ENCODE results near the gene HOXB2. TPM values are rescaled to one million over a fixed set of nuclear protein-coding genes. Genes with fewer than 3 reads are reported as not detected.
A peak's percentile ranks its signal among the peaks of the same experiment; 100 is the strongest.

The HOXB2 gene
- total RNA-seq (10 to 100 TPM; 16.7 to 18.3 TPM), polyA plus RNA-seq (12.8 TPM)

DNA sequence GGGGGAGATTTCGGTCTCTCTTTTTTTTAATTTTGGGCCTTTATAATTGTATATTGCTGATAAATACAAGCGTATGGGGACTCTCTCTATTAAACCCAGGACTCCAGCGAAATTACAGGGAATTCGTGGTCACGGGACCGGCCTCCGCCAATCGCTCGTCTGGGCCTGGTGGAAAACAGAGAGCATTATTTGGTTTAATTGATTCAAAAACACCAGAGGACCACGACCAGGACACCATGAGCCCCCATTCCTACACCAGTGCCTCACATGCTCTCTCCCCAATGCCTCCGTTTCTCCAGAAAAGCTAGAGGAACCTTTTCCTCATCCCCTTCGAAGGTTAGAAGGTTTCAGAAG, at the start of gene HOXB2:
TSS of gene HOXB2 (minus strand) at position 88 of the 354 bp plus-strand sequence. CDS start 198 bp downstream, outside the sequence.
- no peaks in the 10 kb centered on the region for H3K9me3 Mint-ChIP-seq
- DNase-seq: peak in 1 of 5 donors; percentile 27
- Histone ChIP-seq H3K36me3 (ENCODE audit: insufficient read depth, low read length) (no peaks in the 10 kb centered on the region), H3K9me3 (ENCODE audit: low read length) (no peaks in the 10 kb centered on the region), H3K27ac (ENCODE audit: low read depth, low read length) (peak within 1 kb of the TSS; percentile 92), H3K27me3 (ENCODE audit: insufficient read depth, low read length, poor library complexity, severe bottlenecking) (peaks cover 4% of the 10 kb centered on the region), H3K4me1 (ENCODE audit: insufficient read depth, low read length) (peaks cover 32% of the 10 kb centered on the region), H3K4me3 (ENCODE audit: low read length) (peak within 1 kb of the TSS; percentile 81)
- POLR2A ChIA-PET: no interaction called here
- peaks cover 28 to 67% (median 28%) of the 10 kb centered on the region in 3 donors for H3K4me1 Mint-ChIP-seq
- H3K4me3 Mint-ChIP-seq: peak within 1 kb of the TSS; percentile 88 to 99 (median 95)
- H3K36me3 Mint-ChIP-seq: peaks cover 0 to 27% (median 1%) of the 10 kb centered on the region in 3 donors
- H3K27me3 Mint-ChIP-seq: peaks cover 7 to 19% of the 10 kb centered on the region in 2 donors
- H3K27ac Mint-ChIP-seq: peak within 1 kb of the TSS; percentile 85 to 97 (median 92)
- CTCF ChIA-PET: no interaction called here

GRCh38 chr17:48593840-48594537, 49.1 kb upstream of the HOXB2 start:
- ChIA-PET POLR2A (interaction anchor here (0.8 to 1.3 kb wide), 6 partner anchors 11 to 330 kb away, joined by 3 to 4 read pairs (median 3); no protein-coding TSS in a partner anchor), CTCF (interaction anchor here (0.9 to 3.9 kb wide), 25 partner anchors 11 to 568 kb away, joined by 3 to 43 read pairs (median 6); partner anchors contain the start of gene HOXB9)
- H3K4me3 ChIP-seq (ENCODE audit: low read length): peak overlapping the region; percentile 61
- H3K27ac Mint-ChIP-seq: peak overlapping the region in 1 of 8 donors; percentile 12
- H3K36me3 Mint-ChIP-seq: no peaks in the 10 kb centered on the region
- H3K36me3 ChIP-seq (ENCODE audit: insufficient read depth, low read length): no peaks in the 10 kb centered on the region
- peaks cover 45 to 48% (median 48%) of the 10 kb centered on the region in 3 donors for H3K4me1 Mint-ChIP-seq
- H3K4me3 Mint-ChIP-seq: peak overlapping the region; percentile 77 to 91 (median 86)
- H3K27me3 Mint-ChIP-seq: peaks cover 62 to 83% of the 10 kb centered on the region in 2 donors
- no peaks in the 10 kb centered on the region for H3K9me3 Mint-ChIP-seq
- no peaks in the 10 kb centered on the region for H3K9me3 ChIP-seq (ENCODE audit: low read length)
- peaks cover 56% of the 10 kb centered on the region for H3K27me3 ChIP-seq (ENCODE audit: insufficient read depth, low read length, poor library complexity, severe bottlenecking)
- H3K4me1 ChIP-seq (ENCODE audit: insufficient read depth, low read length): peaks cover 41% of the 10 kb centered on the region
- no peak overlapping the region for H3K27ac ChIP-seq (ENCODE audit: low read depth, low read length)
- peak; percentile 70 to 84 (median 75) for DNase-seq

DNA sequence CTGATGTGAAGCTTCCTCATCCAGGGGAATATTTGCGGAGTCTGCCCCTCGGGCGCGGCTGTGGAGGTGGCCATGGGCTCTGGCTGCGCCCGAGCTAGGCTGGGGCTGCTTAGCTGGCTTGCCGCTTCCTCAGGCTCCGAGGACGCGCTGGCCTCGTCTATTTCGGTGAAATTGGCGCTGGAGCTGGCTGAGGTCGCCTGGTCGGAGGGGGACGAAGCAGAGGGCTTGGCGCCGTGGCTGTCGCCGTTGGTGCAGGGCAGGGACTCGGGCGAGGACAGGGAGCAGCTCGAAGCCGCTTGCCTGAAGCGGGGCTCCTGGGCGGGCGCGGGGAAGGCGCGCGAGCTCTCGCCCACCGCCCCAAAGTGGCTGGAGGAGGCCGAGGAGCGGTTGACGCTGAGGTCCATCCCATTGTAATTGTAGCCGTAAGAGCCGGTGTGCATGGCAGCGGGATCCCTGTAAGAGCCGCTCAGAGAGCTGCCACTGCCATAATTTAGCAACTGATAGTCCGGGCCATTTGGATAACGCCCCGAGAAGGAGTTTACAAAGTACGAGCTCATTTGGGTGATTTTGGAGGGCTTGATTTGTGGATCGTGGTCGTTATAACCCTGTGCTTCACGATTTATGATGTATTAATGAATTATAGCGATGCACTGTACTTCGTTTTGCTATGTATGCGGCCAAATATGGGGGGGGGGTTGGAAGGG, 48.4 kb upstream of the HOXB2 start, which contains the start of gene HOXB5:
TSS of gene HOXB5 (minus strand) at position 654 of the 704 bp plus-strand sequence. CDS start at position 557, 97 bp downstream.
- peak within 1 kb of the TSS in 2 of 8 donors; percentile 12 to 53 for H3K27ac Mint-ChIP-seq
- peaks cover 38 to 41% (median 41%) of the 10 kb centered on the region in 3 donors for H3K4me1 Mint-ChIP-seq
- Histone ChIP-seq H3K9me3 (ENCODE audit: low read length) (no peaks in the 10 kb centered on the region), H3K27me3 (ENCODE audit: insufficient read depth, low read length, poor library complexity, severe bottlenecking) (peaks cover 49% of the 10 kb centered on the region), H3K36me3 (ENCODE audit: insufficient read depth, low read length) (no peaks in the 10 kb centered on the region), H3K27ac (ENCODE audit: low read depth, low read length) (no peak within 1 kb of the TSS), H3K4me1 (ENCODE audit: insufficient read depth, low read length) (peaks cover 35% of the 10 kb centered on the region), H3K4me3 (ENCODE audit: low read length) (peak within 1 kb of the TSS; percentile 61)
- H3K36me3 Mint-ChIP-seq: no peaks in the 10 kb centered on the region
- peak in 1 of 5 donors; percentile 20 for DNase-seq
- ChIA-PET CTCF (interaction anchor here (0.6 to 3.9 kb wide), 40 partner anchors 10 to 568 kb away, joined by 3 to 43 read pairs (median 4); partner anchors contain the start of genes HOXB7 and HOXB9), POLR2A (interaction anchor here (0.6 to 1.3 kb wide), 8 partner anchors 10 to 330 kb away, joined by 3 to 4 read pairs (median 3); no protein-coding TSS in a partner anchor)
- peak within 1 kb of the TSS; percentile 77 to 91 (median 86) for H3K4me3 Mint-ChIP-seq
- H3K9me3 Mint-ChIP-seq: no peaks in the 10 kb centered on the region
- H3K27me3 Mint-ChIP-seq: peaks cover 59 to 82% of the 10 kb centered on the region in 2 donors

GRCh38 chr17:48592577-48592976, 47.7 kb upstream of the HOXB2 start:
- peak overlapping the region; percentile 77 to 91 (median 86) for H3K4me3 Mint-ChIP-seq
- H3K9me3 Mint-ChIP-seq: no peaks in the 10 kb centered on the region
- peak overlapping the region in 1 of 8 donors; percentile 53 for H3K27ac Mint-ChIP-seq
- CTCF ChIA-PET: interaction anchor here (0.8 to 3.9 kb wide), 32 partner anchors 10 to 567 kb away, joined by 3 to 43 read pairs (median 4); partner anchors contain the start of gene HOXB7
- peak overlapping the region; percentile 14 for H3K4me3 ChIP-seq (ENCODE audit: low read length)
- H3K27me3 ChIP-seq (ENCODE audit: insufficient read depth, low read length, poor library complexity, severe bottlenecking): peaks cover 42% of the 10 kb centered on the region
- H3K9me3 ChIP-seq (ENCODE audit: low read length): no peaks in the 10 kb centered on the region
- H3K4me1 ChIP-seq (ENCODE audit: insufficient read depth, low read length): peaks cover 29% of the 10 kb centered on the region
- no peaks in the 10 kb centered on the region for H3K36me3 ChIP-seq (ENCODE audit: insufficient read depth, low read length)
- peak in 1 of 5 donors; percentile 48 for DNase-seq
- H3K36me3 Mint-ChIP-seq: no peaks in the 10 kb centered on the region
- no peak overlapping the region for H3K27ac ChIP-seq (ENCODE audit: low read depth, low read length)
- peaks cover 58 to 76% of the 10 kb centered on the region in 2 donors for H3K27me3 Mint-ChIP-seq
- peaks cover 32 to 34% (median 34%) of the 10 kb centered on the region in 3 donors for H3K4me1 Mint-ChIP-seq
- POLR2A ChIA-PET: interaction anchor here (0.9 to 1.3 kb wide), 3 partner anchors 16 to 87 kb away, joined by 3 to 4 read pairs (median 4); no protein-coding TSS in a partner anchor

GRCh38 chr17:48592057-48592514, 47.2 kb upstream of the HOXB2 start:
- CTCF ChIA-PET: interaction anchor here (0.7 to 3.9 kb wide), 15 partner anchors 26 to 566 kb away, joined by 3 to 43 read pairs (median 6); no protein-coding TSS in a partner anchor
- H3K9me3 ChIP-seq (ENCODE audit: low read length): no peaks in the 10 kb centered on the region
- no peaks in the 10 kb centered on the region for H3K9me3 Mint-ChIP-seq
- POLR2A ChIA-PET: interaction anchor here (0.9 kb wide), 1 partner anchor 49 kb away, joined by 4 read pairs; no protein-coding TSS in a partner anchor
- H3K27ac Mint-ChIP-seq: no peak overlapping the region
- H3K27ac ChIP-seq (ENCODE audit: low read depth, low read length): no peak overlapping the region
- H3K36me3 ChIP-seq (ENCODE audit: insufficient read depth, low read length): no peaks in the 10 kb centered on the region
- peaks cover 42% of the 10 kb centered on the region for H3K27me3 ChIP-seq (ENCODE audit: insufficient read depth, low read length, poor library complexity, severe bottlenecking)
- peak overlapping the region in 2 of 7 donors; percentile 66 to 84 for H3K4me3 Mint-ChIP-seq
- H3K4me3 ChIP-seq (ENCODE audit: low read length): no peak overlapping the region
- peaks cover 29 to 30% (median 29%) of the 10 kb centered on the region in 3 donors for H3K4me1 Mint-ChIP-seq
- peaks cover 24% of the 10 kb centered on the region for H3K4me1 ChIP-seq (ENCODE audit: insufficient read depth, low read length)
- H3K27me3 Mint-ChIP-seq: peaks cover 58 to 76% of the 10 kb centered on the region in 2 donors
- no peaks in the 10 kb centered on the region for H3K36me3 Mint-ChIP-seq
- peak in 1 of 5 donors; percentile 39 for DNase-seq

DNA sequence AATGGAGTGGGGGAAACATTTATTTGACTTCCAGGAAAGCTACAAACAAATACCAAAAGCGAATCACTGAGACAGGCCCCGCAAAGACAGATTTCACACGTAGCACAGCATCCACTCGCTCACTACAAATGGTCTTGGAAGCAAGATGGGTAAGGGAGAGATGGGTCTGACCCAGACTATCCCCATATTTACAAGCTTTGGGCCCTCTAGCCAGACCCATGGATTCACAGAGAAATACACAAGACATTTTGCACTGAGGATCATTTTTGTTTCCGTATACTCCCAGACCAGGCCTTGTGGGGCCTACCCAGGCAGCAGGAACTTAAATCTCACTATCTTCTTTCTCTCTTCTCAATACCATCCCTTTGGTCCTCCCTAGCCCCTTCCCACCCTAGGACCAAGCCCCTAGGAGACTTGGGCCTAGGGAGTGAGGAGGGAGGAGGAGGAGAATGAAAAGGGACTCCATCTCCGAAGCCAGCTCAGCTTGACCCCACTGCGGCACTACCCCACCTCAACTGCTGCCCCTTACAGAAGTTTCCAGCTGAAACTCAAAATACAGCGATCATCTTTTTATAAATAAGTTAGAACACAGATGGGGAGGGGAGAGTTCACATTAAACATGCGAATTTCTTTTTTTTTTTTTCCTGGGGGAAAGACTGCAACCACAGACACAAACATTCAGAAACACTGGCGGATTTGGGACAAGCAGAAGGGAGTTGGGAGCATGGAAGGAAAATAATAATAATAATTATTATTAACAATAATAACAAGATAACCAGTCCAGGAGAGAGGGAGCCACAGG, 46.5 kb upstream of the HOXB2 start:
- POLR2A ChIA-PET: no interaction called here
- Mint-ChIP-seq H3K36me3 (no peaks in the 10 kb centered on the region), H3K27me3 (peaks cover 56 to 75% of the 10 kb centered on the region in 2 donors), H3K9me3 (no peaks in the 10 kb centered on the region), H3K4me1 (peaks cover 24 to 25% (median 24%) of the 10 kb centered on the region in 3 donors), H3K4me3 (peak overlapping the region in 2 of 7 donors; percentile 66 to 72), H3K27ac (no peak overlapping the region)
- Histone ChIP-seq H3K27me3 (ENCODE audit: insufficient read depth, low read length, poor library complexity, severe bottlenecking) (peaks cover 42% of the 10 kb centered on the region), H3K36me3 (ENCODE audit: insufficient read depth, low read length) (no peaks in the 10 kb centered on the region), H3K4me1 (ENCODE audit: insufficient read depth, low read length) (peaks cover 21% of the 10 kb centered on the region), H3K9me3 (ENCODE audit: low read length) (no peaks in the 10 kb centered on the region), H3K27ac (ENCODE audit: low read depth, low read length) (no peak overlapping the region), H3K4me3 (ENCODE audit: low read length) (no peak overlapping the region)
- peak in 1 of 5 donors; percentile 8 for DNase-seq
- CTCF ChIA-PET: interaction anchor here (0.7 to 3.4 kb wide), 11 partner anchors 13 to 566 kb away, joined by 3 to 43 read pairs (median 5); no protein-coding TSS in a partner anchor
